Measurements from ENCODE around the gene RDH16.

GRCh38 chr12:57006809-57007475 is 49.5 kb upstream of the RDH16 start:
- TF ChIP-seq, protein P1, sequence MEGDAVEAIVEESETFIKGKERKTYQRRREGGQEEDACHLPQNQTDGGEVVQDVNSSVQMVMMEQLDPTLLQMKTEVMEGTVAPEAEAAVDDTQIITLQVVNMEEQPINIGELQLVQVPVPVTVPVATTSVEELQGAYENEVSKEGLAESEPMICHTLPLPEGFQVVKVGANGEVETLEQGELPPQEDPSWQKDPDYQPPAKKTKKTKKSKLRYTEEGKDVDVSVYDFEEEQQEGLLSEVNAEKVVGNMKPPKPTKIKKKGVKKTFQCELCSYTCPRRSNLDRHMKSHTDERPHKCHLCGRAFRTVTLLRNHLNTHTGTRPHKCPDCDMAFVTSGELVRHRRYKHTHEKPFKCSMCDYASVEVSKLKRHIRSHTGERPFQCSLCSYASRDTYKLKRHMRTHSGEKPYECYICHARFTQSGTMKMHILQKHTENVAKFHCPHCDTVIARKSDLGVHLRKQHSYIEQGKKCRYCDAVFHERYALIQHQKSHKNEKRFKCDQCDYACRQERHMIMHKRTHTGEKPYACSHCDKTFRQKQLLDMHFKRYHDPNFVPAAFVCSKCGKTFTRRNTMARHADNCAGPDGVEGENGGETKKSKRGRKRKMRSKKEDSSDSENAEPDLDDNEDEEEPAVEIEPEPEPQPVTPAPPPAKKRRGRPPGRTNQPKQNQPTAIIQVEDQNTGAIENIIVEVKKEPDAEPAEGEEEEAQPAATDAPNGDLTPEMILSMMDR (IDR thresholded peaks at IDR 0.05) = peak in 1 of 4 donors; percentile 2
- no peak for TF ChIP-seq POLR2A (IDR thresholded peaks at IDR 0.05)
